IPS DF 4.7 (cell line): ENCODE measurements around the gene UPP1.

ENCODE experiments used
- DNase-seq: peaks from one replicate; pipeline ENCODE4 v3.0.0-alpha.2; 2013; ENCODE audit warnings: low spot score; ENCODE audit errors: extremely low read depth

Gene UPP1

DNA sequence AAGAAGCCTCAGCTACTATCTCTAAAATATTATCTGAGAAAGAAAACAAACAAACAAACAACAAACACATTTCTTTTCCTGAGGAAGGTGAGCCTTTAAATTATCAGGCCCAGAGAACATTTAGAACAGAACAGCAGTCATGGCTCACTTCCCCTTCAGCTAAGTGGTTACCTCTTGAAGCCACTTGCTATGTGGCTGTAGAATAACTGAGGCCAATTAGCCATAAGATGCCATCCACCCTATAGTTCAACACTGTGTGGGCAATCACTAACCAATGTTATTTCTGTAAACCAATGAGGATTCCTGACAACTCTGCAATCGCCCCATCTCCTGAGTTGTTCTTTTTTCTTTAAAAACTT is 3.7 kb upstream of the UPP1 start:
- no peak for DNase-seq

GRCh38 chr7:48085942-48086341 is 3.1 kb upstream of the UPP1 start:
- no peak for DNase-seq

DNA sequence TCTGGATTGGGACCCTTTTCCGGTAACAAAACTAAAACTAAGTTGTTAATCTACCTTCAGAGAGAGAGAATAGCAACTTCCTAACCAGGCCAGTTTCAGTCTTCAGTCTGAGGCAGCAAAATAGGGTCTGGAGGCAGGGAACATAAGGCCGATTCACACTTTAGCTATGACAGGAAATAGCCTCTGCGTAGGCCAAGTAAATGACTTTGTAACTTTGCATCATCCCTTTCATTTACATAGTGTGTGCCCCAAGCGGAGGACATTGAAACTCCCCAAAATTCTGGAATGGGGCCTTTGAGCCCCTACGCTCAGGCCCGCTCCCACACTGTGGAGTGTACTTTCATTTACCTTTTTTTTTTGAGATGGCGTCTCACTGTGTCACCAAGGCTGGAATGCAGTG is 1.7 kb upstream of the UPP1 start:
- no peak for DNase-seq

GRCh38 chr7:48088559-48089045 is 463 bp upstream of the UPP1 start:
- DNase-seq = no peak

GRCh38 chr7:48090095-48090805 is 1.2 kb downstream of the UPP1 start:
- DNase-seq = no peak

GRCh38 chr7:48091506-48092433 is 2.7 kb downstream of the UPP1 start:
- DNase-seq = no peak

GRCh38 chr7:48094861-48095293 is 5.8 kb downstream of the UPP1 start:
- no peak for DNase-seq

GRCh38 chr7:48096273-48096672 is 7.2 kb downstream of the UPP1 start:
- no peak for DNase-seq

- no peak for DNase-seq
These were observed 8.6 kb downstream of the UPP1 start for GRCh38 chr7:48097521-48098231.

DNA sequence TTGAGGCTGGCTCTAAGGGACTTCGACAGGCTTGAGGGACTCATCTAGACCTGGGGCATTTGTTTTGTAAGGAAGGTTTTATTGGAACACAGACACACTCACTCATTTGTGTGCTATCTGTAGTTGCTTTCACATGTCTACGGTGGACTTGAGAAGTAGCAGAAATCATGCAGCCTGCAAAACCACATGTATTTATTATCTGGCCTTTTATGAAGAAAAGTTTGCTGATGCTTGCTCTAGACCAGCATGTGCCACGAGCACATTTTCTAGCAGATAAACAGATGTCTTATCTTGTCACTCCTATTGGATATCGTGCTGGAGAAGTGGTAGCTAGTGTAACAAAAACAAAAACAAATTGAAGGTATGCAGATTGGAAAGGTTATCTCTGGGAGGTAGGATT is 9.8 kb downstream of the UPP1 start:
- no peak for DNase-seq

GRCh38 chr7:48099781-48100180 is 10.7 kb downstream of the UPP1 start:
- no peak for DNase-seq

GRCh38 chr7:48101352-48101751 is 12.3 kb downstream of the UPP1 start:
- no peak for DNase-seq

DNA sequence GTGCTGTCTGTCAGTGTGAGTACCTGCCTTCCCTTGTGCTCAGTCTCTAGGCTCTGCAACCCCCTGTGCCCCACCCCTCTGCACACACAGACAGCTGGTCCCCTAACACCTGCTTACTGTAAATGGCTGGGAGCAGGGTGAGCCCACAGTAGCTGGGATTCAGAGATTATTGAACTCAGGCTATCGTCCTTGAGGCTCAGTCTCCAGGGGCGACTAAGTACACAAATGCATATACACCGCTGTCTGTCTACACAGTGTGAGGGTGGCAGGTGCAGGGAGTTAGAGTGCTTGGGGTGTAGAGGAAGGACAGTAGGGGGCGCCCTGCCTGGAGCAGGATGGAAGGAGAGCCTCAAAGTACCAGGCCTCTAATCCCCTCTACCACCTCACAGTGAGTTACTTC is 12.9 kb downstream of the UPP1 start:
- no peak for DNase-seq

DNA sequence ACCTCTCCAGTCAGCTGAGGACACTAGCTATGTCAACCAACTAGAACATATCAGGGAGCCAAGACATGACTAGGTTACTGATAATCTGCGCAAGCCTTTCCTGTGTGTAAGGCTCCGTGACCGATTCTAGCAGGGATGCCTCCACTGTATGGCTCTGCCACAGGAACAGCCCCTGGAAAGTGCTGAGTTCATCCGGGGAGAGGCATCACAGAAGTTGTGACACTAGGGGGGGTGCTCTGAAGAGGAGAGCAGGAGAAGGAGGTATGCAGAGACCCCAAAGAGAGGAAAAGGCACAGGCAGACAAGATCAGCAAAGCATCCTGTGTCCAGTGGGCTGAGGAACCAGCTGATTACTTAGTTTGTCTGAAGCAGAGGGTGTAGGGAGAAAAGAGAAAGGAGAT is 13.5 kb downstream of the UPP1 start:
- no peak for DNase-seq

- no peak for DNase-seq
These were observed 16.0 kb downstream of the UPP1 start for GRCh38 chr7:48105045-48105444.

GRCh38 chr7:48106906-48107659 is 18.0 kb downstream of the UPP1 start:
- DNase-seq = no peak

DNA sequence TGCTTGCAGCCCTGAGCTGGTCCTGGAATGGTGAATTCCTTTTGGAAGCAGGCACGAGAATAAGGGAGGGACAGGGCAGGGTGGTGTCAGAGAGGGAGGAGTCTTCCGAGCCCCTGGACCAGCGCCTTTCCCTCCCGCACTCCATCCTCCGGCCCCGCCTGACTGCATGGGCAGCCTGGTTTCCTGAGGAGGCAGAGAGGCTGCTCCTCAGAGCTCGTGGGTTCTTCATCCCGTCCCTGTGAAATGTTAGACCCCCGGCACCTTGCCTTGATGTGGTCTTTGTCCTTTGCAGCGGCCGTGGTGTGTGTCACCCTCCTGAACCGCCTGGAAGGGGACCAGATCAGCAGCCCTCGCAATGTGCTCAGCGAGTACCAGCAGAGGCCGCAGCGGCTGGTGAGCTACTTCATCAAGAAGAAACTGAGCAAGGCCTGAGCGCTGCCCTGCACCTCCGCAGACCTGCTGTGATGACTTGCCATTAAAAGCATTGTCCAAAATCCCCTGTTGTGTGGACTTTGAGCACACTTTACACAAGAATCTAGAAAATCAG is 18.9 kb downstream of the UPP1 start:
- no peak for DNase-seq

DNA sequence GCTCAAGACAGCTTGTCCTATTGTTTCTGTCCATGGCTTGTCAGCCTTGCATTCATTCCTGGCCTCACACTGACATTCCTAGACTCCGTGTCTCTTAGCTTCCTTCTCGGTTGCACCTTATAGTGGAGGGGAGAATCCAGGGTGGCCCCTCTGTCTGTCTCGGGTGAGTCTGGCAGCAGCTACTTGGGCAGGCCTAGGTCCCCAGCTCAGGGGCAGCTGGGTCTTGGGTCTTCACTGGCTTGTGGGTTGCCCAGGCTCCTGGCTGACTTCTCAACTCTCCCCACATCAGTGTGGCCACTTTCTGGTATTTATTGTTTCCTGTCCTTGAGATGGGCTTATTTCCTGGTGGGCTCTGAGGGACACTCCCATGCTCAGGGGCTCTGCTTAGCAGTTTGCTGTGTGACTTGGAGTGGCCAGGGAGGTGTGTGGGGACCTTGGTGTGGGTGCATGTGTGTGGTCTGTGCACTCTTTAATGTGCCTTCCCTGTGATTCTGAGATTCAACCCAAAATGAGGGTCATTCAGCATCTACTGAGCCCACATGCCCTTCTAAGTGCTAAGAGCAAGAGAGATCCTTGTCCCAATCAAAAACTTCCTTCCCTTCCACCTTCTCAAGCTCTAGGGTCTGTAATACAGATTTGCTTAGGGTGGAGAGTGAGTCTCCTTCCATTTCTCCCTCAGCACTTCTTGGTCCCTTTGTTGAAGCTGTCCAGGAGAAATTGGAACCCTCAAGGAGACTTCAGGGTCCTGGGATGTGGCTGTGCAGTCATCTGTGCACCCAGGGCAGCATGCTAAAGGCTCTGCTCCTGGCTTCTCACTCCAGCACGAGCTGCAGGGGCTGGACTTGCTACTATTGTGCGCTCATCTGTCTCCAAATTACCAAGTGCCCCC is 20.1 kb downstream of the UPP1 start:
- no peak for DNase-seq

GRCh38 chr7:48109848-48110663 is 21.0 kb downstream of the UPP1 start:
- peak; percentile 64 for DNase-seq
